PFSK-1 (cell line): ENCODE data around the gene ANXA7.

Experiments used
- FOXP2 ChIP-seq: optimal IDR thresholded peaks from 2 replicates; pipeline ENCODE3; 2011; ENCODE audit warnings: borderline replicate concordance, control low read depth, inconsistent platforms; ENCODE audit not compliant: insufficient read depth; ENCODE audit errors: extremely low read length, extremely low read depth
- POLR2AphosphoS5 ChIP-seq: IDR thresholded peaks from 2 replicates; pipeline ENCODE4 v1.6.1; 2012; ENCODE audit warnings: low read depth, mild to moderate bottlenecking, control low read depth, low read length, moderate library complexity
- REST ChIP-seq, 2 experiments: IDR thresholded peaks; 2 replicates each; pipeline versions ENCODE4 v1.6.1 to v1.8.0; 2011 to 2012; ENCODE audit warnings: low read depth in 2 of 2, low read length in 2 of 2, control low read depth in 1 of 2, inconsistent platforms in 1 of 2, mild to moderate bottlenecking in 1 of 2, moderate library complexity in 1 of 2; ENCODE audit not compliant: insufficient read depth in 1 of 2
- SIN3A ChIP-seq: IDR thresholded peaks from 2 replicates; pipeline ENCODE4 v1.6.1; 2012; ENCODE audit warnings: mild to moderate bottlenecking, low read length, moderate library complexity, borderline replicate concordance; ENCODE audit not compliant: insufficient read depth
- TAF1 ChIP-seq: IDR thresholded peaks from 2 replicates; pipeline ENCODE4 v1.6.1; 2012; ENCODE audit warnings: low read length, control low read depth, borderline replicate concordance; ENCODE audit not compliant: insufficient read depth

Gene ANXA7

DNA sequence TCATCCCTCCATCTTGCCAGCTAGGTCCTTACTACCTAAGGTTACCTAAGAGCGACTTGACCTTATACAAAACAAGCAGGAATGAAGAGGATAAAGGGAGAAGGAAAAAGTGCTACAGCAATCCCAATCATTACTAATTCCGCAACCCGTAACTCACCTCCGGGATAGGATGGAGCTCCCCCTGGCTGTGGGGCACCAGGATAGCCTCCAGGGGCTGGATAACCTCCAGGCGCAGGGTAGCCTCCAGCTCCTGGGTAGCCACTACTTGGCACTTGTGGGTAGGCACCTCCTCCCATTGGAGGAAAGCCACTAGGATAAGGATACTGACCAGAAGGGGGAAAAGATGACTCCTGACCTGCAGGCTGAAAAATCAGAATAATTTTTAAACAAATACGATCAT, 15.8 kb downstream of the ANXA7 start:
- TF ChIP-seq FOXP2 (no peak), POLR2AphosphoS5 (no peak), REST (IDR thresholded peaks at IDR 0.05; ENCODE audit: insufficient read depth in 1 of 2, low read depth in 2 of 2, low read length in 2 of 2) (no peak), SIN3A (no peak), TAF1 (no peak)

DNA sequence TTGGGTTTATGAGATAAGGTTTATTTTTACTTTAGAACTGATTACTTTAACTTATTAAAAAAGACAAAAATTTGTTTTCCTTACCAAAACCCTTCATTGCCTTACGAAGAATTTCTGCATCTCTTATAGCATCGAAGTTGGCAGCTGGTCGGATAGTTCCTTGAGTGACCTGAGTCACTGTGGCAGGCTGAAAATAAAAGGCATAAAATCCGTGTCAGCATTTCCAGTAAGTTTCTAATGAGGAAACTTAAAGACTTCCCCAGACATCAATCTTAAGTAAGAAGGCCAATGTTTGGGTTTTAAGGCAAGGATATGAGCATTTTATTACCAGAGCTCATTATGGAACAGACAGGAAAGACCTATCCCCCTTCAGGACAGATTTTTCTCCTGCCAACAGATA, 25.6 kb downstream of the ANXA7 start:
- TF ChIP-seq REST (IDR thresholded peaks at IDR 0.05; ENCODE audit: insufficient read depth in 1 of 2, low read depth in 2 of 2, low read length in 2 of 2) (no peak), SIN3A (no peak), TAF1 (no peak), FOXP2 (no peak), POLR2AphosphoS5 (no peak)

DNA sequence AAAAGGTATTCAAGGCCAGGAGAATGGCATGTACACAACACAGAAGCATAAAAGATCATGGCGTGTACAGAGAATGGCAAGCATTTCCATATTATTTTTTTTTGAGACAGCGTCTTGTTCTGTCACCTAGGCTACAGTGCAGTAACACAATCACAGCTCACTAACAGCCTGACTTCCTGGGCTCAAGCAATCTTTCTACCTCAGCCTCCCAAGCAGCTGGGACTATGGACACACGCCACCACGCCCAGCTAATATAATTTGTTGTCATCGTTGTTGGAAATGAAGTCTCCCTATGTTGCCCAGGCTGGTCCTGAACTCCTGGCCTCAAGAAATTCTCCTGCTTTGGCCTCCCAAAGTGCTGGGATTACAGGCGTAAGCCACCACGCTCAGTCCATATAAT, 27.3 kb downstream of the ANXA7 start:
- TF ChIP-seq SIN3A (no peak), FOXP2 (no peak), POLR2AphosphoS5 (no peak), REST (IDR thresholded peaks at IDR 0.05; ENCODE audit: insufficient read depth in 1 of 2, low read depth in 2 of 2, low read length in 2 of 2) (no peak), TAF1 (no peak)

- no peak for TF ChIP-seq FOXP2
- no peak for TF ChIP-seq TAF1
- no peak for TF ChIP-seq SIN3A
- no peak for TF ChIP-seq POLR2AphosphoS5
- no peak for TF ChIP-seq REST (IDR thresholded peaks at IDR 0.05; ENCODE audit: insufficient read depth in 1 of 2, low read depth in 2 of 2, low read length in 2 of 2)
Measured at GRCh38 chr10:73379064-73379748, 34.7 kb downstream of the ANXA7 start.

- TF ChIP-seq SIN3A, result no peak
- TF ChIP-seq REST (IDR thresholded peaks at IDR 0.05; ENCODE audit: insufficient read depth in 1 of 2, low read depth in 2 of 2, low read length in 2 of 2), result no peak
- no peak for TF ChIP-seq POLR2AphosphoS5
- no peak for TF ChIP-seq TAF1
- TF ChIP-seq FOXP2, result no peak
Measured at GRCh38 chr10:73376679-73377078, 37.2 kb downstream of the ANXA7 start.
